K562 (cell line): Measurements from ENCODE around the gene SLC38A10. TPM values are rescaled to one million over a fixed set of nuclear protein-coding genes. Genes with fewer than 3 reads are reported as not detected.

Source experiments
- BRD4 ChIP-seq: fragments of 200-600 bp; sonication (generic); IDR thresholded peaks from 2 replicates; pipeline ENCODE4 v1.6.1; 2017; ENCODE audit warnings: inconsistent platforms
- RBM22 ChIP-seq: fragments of 200-400 bp; formaldehyde crosslinking; IDR thresholded peaks from 2 replicates; pipeline ENCODE4 v1.6.1; 2018; ENCODE audit warnings: low read length, low read depth; ENCODE audit not compliant: poor library complexity, severe bottlenecking
- SUPT5H ChIP-seq: fragments of 450-650 bp; IDR thresholded peaks from 2 replicates; pipeline ENCODE4 v1.6.1; 2016
- TARDBP ChIP-seq: fragments of 450-650 bp; IDR thresholded peaks from 2 replicates; pipeline ENCODE4 v1.6.1; 2016
- ZNF507 ChIP-seq: conservative IDR thresholded peaks from 2 replicates; pipeline ENCODE4 v1.6.1; 2017; ENCODE audit warnings: missing genetic modification characterization, missing compliant biosample characterization
- ZNF75A ChIP-seq: fragments of 450-650 bp; formaldehyde crosslinking; IDR thresholded peaks from 2 replicates; pipeline ENCODE4 v1.4.0; 2020; ENCODE audit warnings: mild to moderate bottlenecking
- polyA plus RNA-seq, 8 experiments: library from polyadenylated mRNA; depleted of rRNA in 4 of 8; stranded (reverse) in 5 of 8; unstranded in 3 of 8; fragments of >200 nt; fragmentation: Nextera tagmentation in 2 of 8; fragmentation: Illumina TruSeq in 1 of 8; extraction: Ambion mirVana in 2 of 8; extraction: Trizol in 1 of 8; gene quantifications; 2 replicates each; pipeline versions ENCODE4 v1.2.1 to v1.2.3, GENCODE V29; 2011 to 2014; ENCODE audit warnings: inconsistent platforms in 1 of 8, missing spikeins in 1 of 8
- total RNA-seq, 7 experiments: library from RNA; depleted of rRNA in 6 of 7; stranded (reverse); fragments of >200 nt in 6 of 7; fragmentation: Illumina TruSeq in 2 of 7; extraction: Trizol in 2 of 7; gene quantifications; 2 replicates each; pipeline versions ENCODE4 v1.2.1 to v1.2.3, GENCODE V29; 2011 to 2021; ENCODE audit warnings: low replicate concordance in 1 of 7
- TF ChIP-seq, protein P1 (sequence below), 2 experiments: fragments of 450-650 bp; formaldehyde crosslinking in 1 of 2; IDR thresholded peaks; 2 replicates each; pipeline versions ENCODE4 v1.4.0 to v1.6.1; 2014 to 2020; ENCODE audit warnings: mild to moderate bottlenecking in 2 of 2, borderline replicate concordance in 1 of 2, low read depth in 1 of 2
- TF ChIP-seq, protein P2 (sequence below): sonication (generic); formaldehyde crosslinking; IDR thresholded peaks from 2 replicates; pipeline ENCODE4 v1.8.1; 2023; ENCODE audit warnings: mild to moderate bottlenecking, missing genetic modification reagents
- TF ChIP-seq, protein P3 (sequence below): sonication (generic); formaldehyde crosslinking; IDR thresholded peaks from 2 replicates; pipeline ENCODE4 v1.9.0; 2022; ENCODE audit warnings: mild to moderate bottlenecking, missing genetic modification reagents
- TF ChIP-seq, protein P4 (sequence below): fragments of 250-450 bp; sonication (Bioruptor Pico); IDR thresholded peaks from 2 replicates; pipeline ENCODE4 v1.8.0; 2021; ENCODE audit warnings: moderate library complexity, mild to moderate bottlenecking, inconsistent platforms

The SLC38A10 gene
- total and polyA plus RNA-seq, 9 of the 15 experiments (the other 6 are each of a cell fraction or from before 2014, with no cell fraction given) = 0.45 to 54.2 (median 13.8) TPM

DNA sequence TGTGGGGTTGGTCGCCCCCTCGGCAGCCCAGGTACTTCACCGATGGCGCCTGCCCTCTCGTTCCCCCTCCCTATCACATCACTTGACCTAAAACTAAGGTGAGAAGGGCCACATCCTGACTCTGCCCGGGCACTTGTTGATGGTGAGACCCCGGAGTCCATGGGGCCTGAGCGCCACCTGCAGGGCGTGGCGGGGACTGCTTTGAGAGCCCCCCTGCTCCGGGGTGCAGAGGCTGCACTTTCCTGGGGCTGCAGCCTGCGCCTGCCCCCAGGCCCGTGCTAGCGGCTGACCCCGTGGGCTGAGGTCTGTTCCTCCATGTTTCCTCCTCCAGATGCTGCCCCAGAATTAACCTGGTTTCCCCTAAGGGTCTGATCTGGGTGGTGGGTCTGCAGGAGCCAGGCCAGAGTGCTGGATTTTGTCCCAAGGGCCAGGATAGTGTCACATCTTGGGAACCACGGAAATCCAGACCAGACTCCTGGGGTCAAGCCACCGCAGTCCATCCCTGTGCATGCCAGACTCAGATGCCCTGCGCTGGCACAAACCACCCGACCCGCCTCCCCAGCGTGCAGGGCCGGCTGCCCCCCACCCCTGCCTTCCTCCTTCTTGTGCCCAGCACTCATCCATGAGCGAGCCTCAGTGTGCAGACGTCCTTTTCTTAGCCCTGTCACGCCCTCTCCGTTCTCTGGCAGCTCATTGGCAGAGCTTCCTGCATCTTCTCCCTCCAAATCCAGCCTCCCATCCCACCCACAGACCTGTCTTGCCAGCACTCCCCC is 53.3 kb downstream of the SLC38A10 start (continued):
- TF ChIP-seq, protein P1, sequence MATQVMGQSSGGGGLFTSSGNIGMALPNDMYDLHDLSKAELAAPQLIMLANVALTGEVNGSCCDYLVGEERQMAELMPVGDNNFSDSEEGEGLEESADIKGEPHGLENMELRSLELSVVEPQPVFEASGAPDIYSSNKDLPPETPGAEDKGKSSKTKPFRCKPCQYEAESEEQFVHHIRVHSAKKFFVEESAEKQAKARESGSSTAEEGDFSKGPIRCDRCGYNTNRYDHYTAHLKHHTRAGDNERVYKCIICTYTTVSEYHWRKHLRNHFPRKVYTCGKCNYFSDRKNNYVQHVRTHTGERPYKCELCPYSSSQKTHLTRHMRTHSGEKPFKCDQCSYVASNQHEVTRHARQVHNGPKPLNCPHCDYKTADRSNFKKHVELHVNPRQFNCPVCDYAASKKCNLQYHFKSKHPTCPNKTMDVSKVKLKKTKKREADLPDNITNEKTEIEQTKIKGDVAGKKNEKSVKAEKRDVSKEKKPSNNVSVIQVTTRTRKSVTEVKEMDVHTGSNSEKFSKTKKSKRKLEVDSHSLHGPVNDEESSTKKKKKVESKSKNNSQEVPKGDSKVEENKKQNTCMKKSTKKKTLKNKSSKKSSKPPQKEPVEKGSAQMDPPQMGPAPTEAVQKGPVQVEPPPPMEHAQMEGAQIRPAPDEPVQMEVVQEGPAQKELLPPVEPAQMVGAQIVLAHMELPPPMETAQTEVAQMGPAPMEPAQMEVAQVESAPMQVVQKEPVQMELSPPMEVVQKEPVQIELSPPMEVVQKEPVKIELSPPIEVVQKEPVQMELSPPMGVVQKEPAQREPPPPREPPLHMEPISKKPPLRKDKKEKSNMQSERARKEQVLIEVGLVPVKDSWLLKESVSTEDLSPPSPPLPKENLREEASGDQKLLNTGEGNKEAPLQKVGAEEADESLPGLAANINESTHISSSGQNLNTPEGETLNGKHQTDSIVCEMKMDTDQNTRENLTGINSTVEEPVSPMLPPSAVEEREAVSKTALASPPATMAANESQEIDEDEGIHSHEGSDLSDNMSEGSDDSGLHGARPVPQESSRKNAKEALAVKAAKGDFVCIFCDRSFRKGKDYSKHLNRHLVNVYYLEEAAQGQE (IDR thresholded peaks at IDR 0.05; ENCODE audit: borderline replicate concordance) = peak; percentile 61
- TF ChIP-seq, protein P1 (CRISPR knock-in tag; IDR thresholded peaks at IDR 0.05; ENCODE audit: low read depth) = no peak
- TF ChIP-seq, protein P2, sequence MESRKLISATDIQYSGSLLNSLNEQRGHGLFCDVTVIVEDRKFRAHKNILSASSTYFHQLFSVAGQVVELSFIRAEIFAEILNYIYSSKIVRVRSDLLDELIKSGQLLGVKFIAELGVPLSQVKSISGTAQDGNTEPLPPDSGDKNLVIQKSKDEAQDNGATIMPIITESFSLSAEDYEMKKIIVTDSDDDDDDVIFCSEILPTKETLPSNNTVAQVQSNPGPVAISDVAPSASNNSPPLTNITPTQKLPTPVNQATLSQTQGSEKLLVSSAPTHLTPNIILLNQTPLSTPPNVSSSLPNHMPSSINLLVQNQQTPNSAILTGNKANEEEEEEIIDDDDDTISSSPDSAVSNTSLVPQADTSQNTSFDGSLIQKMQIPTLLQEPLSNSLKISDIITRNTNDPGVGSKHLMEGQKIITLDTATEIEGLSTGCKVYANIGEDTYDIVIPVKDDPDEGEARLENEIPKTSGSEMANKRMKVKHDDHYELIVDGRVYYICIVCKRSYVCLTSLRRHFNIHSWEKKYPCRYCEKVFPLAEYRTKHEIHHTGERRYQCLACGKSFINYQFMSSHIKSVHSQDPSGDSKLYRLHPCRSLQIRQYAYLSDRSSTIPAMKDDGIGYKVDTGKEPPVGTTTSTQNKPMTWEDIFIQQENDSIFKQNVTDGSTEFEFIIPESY (CRISPR knock-in tag) = peak; percentile 60; the same call in 1 of the 2 replicates
- TF ChIP-seq SUPT5H (peak; percentile 45; the same call in 1 of the 2 replicates), ZNF507 (tag) (no peak), RBM22 (peak; percentile 58), TARDBP (no peak), BRD4 (no peak), ZNF75A (CRISPR knock-in tag) (no peak)
- TF ChIP-seq, protein P3, sequence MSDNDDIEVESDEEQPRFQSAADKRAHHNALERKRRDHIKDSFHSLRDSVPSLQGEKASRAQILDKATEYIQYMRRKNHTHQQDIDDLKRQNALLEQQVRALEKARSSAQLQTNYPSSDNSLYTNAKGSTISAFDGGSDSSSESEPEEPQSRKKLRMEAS = no peak; the same call in 1 of the 2 replicates
- TF ChIP-seq, protein P4, sequence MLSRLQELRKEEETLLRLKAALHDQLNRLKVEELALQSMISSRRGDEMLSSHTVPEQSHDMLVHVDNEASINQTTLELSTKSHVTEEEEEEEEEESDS (CRISPR knock-in tag) = no peak
